Head of caudate nucleus (tissue), 42 donors: ENCODE results near the gene FFAR1.
A peak's percentile ranks its signal among the peaks of the same experiment; 100 is the strongest.

Experiments used
- DNase-seq, 42 donors: peaks; one replicate each; pipeline versions ENCODE4 v3.0.0 to v3.0.0-alpha.2; 2020 to 2021; ENCODE audit warnings: mixed read lengths in 7 of 42
- intact Hi-C: fragments of 100-400 bp; cut with DNase I; formaldehyde crosslinking; loops from one replicate; pipeline ENCODE4 v1.15.0; 2022

The FFAR1 gene

GRCh38 chr19:35337097-35337983, 10.4 kb upstream of the FFAR1 start:
- intact Hi-C loops, result no loop called here
- DNase-seq, result no peak

DNA sequence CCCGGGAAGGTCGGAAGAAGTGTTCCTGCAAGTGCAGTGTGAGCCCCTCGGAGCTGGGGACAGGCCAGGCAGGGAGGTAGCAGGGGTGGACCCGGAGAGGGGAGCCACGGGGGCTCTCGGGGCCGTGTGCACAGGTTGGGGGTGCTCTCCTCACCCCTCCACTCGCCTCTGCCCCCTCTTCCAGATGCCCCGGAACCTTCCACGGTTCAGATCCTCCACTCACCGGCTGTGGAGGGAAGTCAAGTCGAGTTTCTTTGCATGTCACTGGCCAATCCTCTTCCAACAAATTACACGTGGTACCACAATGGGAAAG, 9.8 kb upstream of the FFAR1 start:
- intact Hi-C loops, result no loop called here
- DNase-seq, result no peak

GRCh38 chr19:35340431-35340830, 7.3 kb upstream of the FFAR1 start:
- intact Hi-C loops, result loop anchor here (10.0 kb wide), 1 partner anchor 124 kb away; no protein-coding TSS in a partner anchor

DNA sequence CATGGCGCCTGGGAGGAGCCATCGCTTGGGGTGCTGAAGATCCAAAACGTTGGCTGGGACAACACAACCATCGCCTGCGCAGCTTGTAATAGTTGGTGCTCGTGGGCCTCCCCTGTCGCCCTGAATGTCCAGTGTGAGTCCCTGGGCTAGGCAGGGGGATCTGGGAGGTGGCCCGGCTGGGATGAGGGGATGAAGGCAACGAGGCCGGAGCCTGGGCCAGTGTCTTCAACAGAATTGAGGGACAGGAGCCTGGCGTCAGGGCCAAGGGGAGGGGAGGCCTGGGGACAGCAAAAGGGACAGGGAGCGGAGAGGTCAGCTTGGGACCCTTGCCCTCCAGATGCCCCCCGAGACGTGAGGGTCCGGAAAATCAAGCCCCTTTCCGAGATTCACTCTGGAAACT, 6.7 kb upstream of the FFAR1 start:
- intact Hi-C loops, result loop anchor here (10.0 kb wide), 1 partner anchor 124 kb away; no protein-coding TSS in a partner anchor
- peak in 1 of 42 donors; percentile 20 for DNase-seq

More at GRCh38 chr19:35340431-35340830, 7.3 kb upstream of the FFAR1 start:
- peak in 1 of 42 donors; percentile 27 for DNase-seq

DNA sequence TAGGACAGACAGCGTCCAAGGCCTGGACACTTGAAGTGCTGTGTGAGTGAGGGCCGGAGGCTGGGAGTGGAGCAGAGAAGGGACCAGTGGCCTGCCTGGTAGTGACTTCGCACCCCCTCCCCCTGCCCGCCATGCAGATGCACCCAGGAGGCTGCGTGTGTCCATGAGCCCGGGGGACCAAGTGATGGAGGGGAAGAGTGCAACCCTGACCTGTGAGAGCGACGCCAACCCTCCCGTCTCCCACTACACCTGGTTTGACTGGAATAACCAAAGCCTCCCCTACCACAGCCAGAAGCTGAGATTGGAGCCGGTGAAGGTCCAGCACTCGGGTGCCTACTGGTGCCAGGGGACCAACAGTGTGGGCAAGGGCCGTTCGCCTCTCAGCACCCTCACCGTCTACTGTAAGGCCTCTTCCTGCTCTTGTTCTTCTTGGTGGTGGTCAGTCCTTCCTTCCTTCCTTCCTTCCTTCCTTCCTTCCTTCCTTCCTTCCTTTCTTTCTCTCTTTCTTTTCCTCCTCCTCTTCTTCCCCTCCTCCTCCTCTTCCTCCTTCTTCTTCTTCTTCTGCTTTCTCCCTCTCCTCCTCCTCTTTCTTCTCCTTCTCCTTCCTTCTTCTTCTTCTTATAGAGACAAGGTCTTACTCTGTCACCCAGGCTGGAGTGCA, 6.0 kb upstream of the FFAR1 start:
- peak in 1 of 42 donors; percentile 25 for DNase-seq
- intact Hi-C loops, result loop anchor here (10.0 kb wide), 1 partner anchor 123 kb away; no protein-coding TSS in a partner anchor

DNA sequence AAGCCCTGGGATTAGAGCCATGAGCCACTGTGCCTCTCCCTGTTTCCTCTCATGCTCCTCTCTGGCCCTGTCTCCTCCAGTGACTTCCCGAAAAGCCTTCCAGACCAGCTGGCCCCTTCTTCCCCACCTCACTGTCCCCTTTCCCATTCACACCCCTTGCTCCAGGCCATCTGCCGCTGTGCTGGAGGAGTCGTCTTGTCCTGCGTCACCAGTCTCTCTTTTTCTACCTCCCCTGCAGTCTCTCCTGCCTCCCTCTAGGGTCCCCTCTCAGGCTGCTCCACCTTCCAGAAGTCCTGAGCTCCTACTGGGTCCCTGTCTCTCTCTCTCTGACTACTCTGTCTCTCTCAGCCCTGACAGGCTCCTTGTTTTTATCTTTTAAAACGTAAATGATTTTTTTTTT, 5.3 kb upstream of the FFAR1 start:
- DNase-seq, result peak in 1 of 42 donors; percentile 21
- intact Hi-C loops, result loop anchor here (10.0 kb wide), 1 partner anchor 122 kb away; no protein-coding TSS in a partner anchor

GRCh38 chr19:35344511-35345031, 3.1 kb upstream of the FFAR1 start:
- peak in 7 of 42 donors; percentile 1 to 32 (median 19) for DNase-seq
- intact Hi-C loops, result loop anchor here (10.0 kb wide), 1 partner anchor 120 kb away; no protein-coding TSS in a partner anchor

- intact Hi-C loops, result loop anchor here (10.0 kb wide), 1 partner anchor 119 kb away; no protein-coding TSS in a partner anchor
- peak in 6 of 42 donors; percentile 2 to 33 (median 22) for DNase-seq
Observed at GRCh38 chr19:35345671-35346111, 2.0 kb upstream of the FFAR1 start.

DNA sequence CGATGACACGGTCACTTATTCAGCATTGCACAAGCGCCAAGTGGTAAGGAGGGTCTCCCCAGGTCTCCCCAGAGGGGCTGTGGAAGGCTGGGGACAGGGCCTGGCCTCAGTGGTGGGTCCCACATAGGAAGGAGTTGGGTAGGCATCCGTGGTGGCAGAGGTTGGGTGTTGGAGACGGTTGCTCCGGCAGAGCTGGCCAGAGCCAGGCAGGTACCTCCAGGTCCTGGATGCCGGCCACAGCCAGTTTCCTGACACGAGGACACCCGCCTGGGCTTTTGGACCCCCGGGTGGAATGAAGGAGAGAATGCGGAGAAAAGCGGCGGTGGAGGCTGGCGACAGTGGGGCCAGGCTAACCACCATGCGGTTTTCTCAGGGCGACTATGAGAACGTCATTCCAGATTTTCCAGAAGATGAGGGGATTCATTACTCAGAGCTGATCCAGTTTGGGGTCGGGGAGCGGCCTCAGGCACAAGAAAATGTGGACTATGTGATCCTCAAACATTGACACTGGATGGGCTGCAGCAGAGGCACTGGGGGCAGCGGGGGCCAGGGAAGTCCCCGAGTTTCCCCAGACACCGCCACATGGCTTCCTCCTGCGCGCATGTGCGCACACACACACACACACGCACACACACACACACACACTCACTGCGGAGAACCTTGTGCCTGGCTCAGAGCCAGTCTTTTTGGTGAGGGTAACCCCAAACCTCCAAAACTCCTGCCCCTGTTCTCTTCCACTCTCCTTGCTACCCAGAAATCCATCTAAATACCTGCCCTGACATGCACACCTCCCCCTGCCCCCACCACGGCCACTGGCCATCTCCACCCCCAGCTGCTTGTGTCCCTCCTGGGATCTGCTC, 1.3 kb upstream of the FFAR1 start:
- peak in 7 of 42 donors; percentile 9 to 49 (median 36) for DNase-seq
- intact Hi-C loops, result loop anchor here (10.0 kb wide), 1 partner anchor 118 kb away; no protein-coding TSS in a partner anchor

DNA sequence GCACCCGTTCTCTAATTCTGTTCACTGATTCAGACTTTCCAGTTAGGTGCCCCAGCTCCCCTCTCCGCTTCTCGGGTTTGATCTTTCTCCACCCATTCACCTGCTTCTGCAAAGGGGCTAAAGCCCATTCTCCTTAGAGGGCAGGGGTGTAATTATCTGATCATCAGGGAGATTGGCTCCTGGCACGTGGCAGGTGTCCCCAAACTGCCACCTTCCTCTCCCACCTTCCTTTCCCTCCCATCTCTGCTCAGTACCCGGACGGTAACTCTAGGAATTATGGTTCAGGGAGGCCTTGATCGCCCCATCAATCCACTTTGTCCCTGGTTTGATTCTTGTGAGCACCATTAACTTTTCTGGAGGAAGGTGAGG, 212 bp downstream of the FFAR1 start:
- intact Hi-C loops, result loop anchor here (10.0 kb wide), 1 partner anchor 117 kb away; no protein-coding TSS in a partner anchor
- peak in 1 of 42 donors; percentile 21 for DNase-seq

DNA sequence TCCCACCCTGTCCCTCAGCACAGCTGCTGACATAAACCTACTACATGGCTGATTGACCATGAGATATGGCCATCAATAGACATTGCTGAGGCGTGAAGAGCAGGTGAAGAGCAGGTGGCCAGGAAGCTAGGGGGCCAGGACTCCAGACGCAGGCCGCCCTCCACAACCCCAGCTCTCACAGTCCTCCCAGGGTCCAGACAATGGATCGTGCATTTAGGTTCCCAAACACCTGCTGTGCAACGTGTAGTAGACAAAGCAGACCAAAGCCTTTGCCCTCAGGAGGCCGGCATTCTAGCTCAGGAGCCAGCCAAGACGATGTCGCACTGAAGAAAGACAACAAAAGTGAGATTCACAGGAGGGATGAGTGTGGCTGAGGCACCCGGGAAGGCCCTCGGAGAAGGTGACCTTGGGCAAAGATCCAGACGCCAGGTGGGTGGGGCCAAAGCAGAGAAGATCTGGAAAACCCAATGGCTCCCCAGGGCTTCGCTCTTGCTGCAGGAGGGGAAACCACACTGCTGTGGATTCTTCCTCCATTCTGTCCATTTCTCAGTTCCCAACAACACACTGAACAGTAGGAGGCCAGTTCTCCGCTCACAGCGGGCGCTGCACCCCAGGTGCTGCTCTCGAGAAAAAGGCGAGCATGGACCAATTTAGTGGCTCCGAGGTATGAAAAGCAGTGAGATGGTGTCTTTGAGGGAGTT, 1.4 kb downstream of the FFAR1 start:
- DNase-seq, result peak in 6 of 42 donors; percentile 8 to 44 (median 34)
- intact Hi-C loops, result loop anchor here (10.0 kb wide), 1 partner anchor 116 kb away; no protein-coding TSS in a partner anchor

GRCh38 chr19:35349614-35350521, 2.2 kb downstream of the FFAR1 start:
- intact Hi-C loops, result loop anchor here (5.0 to 10.0 kb wide), 2 partner anchors 115 to 147 kb away; no protein-coding TSS in a partner anchor
- peak in 5 of 42 donors; percentile 8 to 36 (median 26) for DNase-seq

GRCh38 chr19:35350591-35350990, 2.9 kb downstream of the FFAR1 start:
- intact Hi-C loops, result loop anchor here (5.0 kb wide), 1 partner anchor 147 kb away; no protein-coding TSS in a partner anchor
- peak in 5 of 42 donors; percentile 9 to 34 (median 19) for DNase-seq

DNA sequence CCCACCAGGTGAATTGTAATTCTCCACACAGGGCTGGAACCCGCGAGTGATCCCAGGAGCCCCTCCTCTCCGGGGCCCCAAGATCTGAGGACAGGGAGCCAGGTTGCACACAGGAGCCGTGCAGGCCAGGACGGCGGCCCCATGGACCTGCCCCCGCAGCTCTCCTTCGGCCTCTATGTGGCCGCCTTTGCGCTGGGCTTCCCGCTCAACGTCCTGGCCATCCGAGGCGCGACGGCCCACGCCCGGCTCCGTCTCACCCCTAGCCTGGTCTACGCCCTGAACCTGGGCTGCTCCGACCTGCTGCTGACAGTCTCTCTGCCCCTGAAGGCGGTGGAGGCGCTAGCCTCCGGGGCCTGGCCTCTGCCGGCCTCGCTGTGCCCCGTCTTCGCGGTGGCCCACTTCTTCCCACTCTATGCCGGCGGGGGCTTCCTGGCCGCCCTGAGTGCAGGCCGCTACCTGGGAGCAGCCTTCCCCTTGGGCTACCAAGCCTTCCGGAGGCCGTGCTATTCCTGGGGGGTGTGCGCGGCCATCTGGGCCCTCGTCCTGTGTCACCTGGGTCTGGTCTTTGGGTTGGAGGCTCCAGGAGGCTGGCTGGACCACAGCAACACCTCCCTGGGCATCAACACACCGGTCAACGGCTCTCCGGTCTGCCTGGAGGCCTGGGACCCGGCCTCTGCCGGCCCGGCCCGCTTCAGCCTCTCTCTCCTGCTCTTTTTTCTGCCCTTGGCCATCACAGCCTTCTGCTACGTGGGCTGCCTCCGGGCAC, 3.9 kb downstream of the FFAR1 start:
- DNase-seq, result peak in 3 of 42 donors; percentile 16 to 25 (median 24)
- intact Hi-C loops, result loop anchor here (5.0 kb wide), 1 partner anchor 146 kb away; no protein-coding TSS in a partner anchor

DNA sequence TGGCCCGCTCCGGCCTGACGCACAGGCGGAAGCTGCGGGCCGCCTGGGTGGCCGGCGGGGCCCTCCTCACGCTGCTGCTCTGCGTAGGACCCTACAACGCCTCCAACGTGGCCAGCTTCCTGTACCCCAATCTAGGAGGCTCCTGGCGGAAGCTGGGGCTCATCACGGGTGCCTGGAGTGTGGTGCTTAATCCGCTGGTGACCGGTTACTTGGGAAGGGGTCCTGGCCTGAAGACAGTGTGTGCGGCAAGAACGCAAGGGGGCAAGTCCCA, 4.4 kb downstream of the FFAR1 start:
- peak in 1 of 42 donors; percentile 32 for DNase-seq

More for the DNA sequence above, 4.4 kb downstream of the FFAR1 start:
- intact Hi-C loops, result loop anchor here (5.0 kb wide), 1 partner anchor 145 kb away; no protein-coding TSS in a partner anchor
